Measurements from ENCODE around the gene GABRR3. TPM values are rescaled to one million over a fixed set of nuclear protein-coding genes. Genes with fewer than 3 reads are reported as not detected.

Gene GABRR3
- polyA plus RNA-seq, 1 of the 3 experiments (the other 2 are of a cell fraction), result not detected

DNA sequence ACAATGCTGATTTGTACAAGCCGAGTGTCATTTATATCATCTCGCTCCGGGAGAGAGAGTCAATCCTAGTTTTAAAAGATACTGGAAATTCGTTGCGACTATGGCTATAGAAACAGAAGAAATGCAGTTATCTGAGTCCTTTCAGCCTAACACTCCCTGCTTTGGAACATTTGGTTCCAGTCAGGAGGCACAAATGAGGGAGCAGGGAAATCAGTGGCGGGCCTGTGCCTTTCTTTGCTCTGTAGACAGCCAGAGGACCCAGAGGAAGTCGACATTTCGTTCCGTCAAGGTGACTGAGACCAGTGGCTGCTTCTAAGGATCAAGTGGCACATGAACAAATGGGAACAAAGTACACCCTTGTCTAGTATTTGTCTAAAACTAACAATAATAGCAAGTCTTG is 62.1 kb downstream of the GABRR3 start:
- peak overlapping the region; percentile 99 for H2AFZ ChIP-seq (ENCODE audit: low read depth)
- no peak overlapping the region for H3K27ac ChIP-seq (ENCODE audit: low read depth in 2 of 2, low read length in 1 of 2)
- 90% methylated on average over 8 of the region's 9 CpGs for WGBS (ENCODE audit: low lambda C conversion rate)
- no peaks in the 10 kb centered on the region for H3K27me3 ChIP-seq (ENCODE audit: insufficient read depth)
- DNase-seq, result no peak
- peak overlapping the region; percentile 58 to 64; a peak in 3 of 4 replicates for H3K4me3 ChIP-seq (ENCODE audit: low read depth in 2 of 2, low read length in 1 of 2)
- peaks cover 7 to 12% of the 10 kb centered on the region in 2 experiments; a peak in 3 of 4 replicates for H3K4me1 ChIP-seq (ENCODE audit: control insufficient read depth in 1 of 2, insufficient read depth in 2 of 2, low read depth in 1 of 2, low read length in 1 of 2)
- H4K20me1 ChIP-seq (ENCODE audit: insufficient read depth), result no peaks in the 10 kb centered on the region
- no peaks in the 10 kb centered on the region for H3K36me3 ChIP-seq (replicated peaks in 1 of 2; ENCODE audit: control insufficient read depth in 1 of 2, insufficient read depth in 2 of 2, low read length in 1 of 2)
- H3K9ac ChIP-seq, result peak overlapping the region; percentile 51; the same call in 1 of the 2 replicates
- ChIA-PET CTCF (no interaction called here), POLR2A (no interaction called here)
- peaks cover 11% of the 10 kb centered on the region; the same call in 1 of the 2 replicates for H3K79me2 ChIP-seq (ENCODE audit: insufficient read depth)
- no peaks in the 10 kb centered on the region for H3F3A ChIP-seq (replicated peaks; ENCODE audit: insufficient read depth)
- peak overlapping the region; percentile 84 for H3K4me2 ChIP-seq
- no peaks in the 10 kb centered on the region for H3K9me2 ChIP-seq
- H3K9me3 ChIP-seq, result no peaks in the 10 kb centered on the region
- TF ChIP-seq JUND (IDR thresholded peaks at IDR 0.05), result no peak
- TF ChIP-seq POLR2AphosphoS5 (IDR thresholded peaks at IDR 0.05; ENCODE audit: low read depth, low read length), result no peak
- TF ChIP-seq, protein P1, sequence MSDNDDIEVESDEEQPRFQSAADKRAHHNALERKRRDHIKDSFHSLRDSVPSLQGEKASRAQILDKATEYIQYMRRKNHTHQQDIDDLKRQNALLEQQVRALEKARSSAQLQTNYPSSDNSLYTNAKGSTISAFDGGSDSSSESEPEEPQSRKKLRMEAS (IDR thresholded peaks at IDR 0.05; ENCODE audit: low read depth), result no peak
- TF ChIP-seq SIN3A (IDR thresholded peaks at IDR 0.05; ENCODE audit: borderline replicate concordance, low read depth, low read length), result no peak
- TF ChIP-seq, protein P2, sequence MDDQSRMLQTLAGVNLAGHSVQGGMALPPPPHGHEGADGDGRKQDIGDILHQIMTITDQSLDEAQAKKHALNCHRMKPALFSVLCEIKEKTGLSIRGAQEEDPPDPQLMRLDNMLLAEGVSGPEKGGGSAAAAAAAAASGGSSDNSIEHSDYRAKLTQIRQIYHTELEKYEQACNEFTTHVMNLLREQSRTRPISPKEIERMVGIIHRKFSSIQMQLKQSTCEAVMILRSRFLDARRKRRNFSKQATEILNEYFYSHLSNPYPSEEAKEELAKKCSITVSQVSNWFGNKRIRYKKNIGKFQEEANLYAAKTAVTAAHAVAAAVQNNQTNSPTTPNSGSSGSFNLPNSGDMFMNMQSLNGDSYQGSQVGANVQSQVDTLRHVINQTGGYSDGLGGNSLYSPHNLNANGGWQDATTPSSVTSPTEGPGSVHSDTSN (IDR thresholded peaks at IDR 0.05), result no peak
- TF ChIP-seq MEF2A (IDR thresholded peaks at IDR 0.05; ENCODE audit: borderline replicate concordance, low read depth), result no peak
- no peak for TF ChIP-seq FOXM1 (IDR thresholded peaks at IDR 0.05; ENCODE audit: low read depth)
- no peak for TF ChIP-seq RXRA (IDR thresholded peaks at IDR 0.05; ENCODE audit: borderline replicate concordance, low read depth)
- no peak for TF ChIP-seq NRF1 (IDR thresholded peaks at IDR 0.05; ENCODE audit: low read depth, low read length)
- no peak for TF ChIP-seq FOXJ3 (CRISPR knock-in tag; IDR thresholded peaks at IDR 0.05)
- TF ChIP-seq GATA2 (CRISPR knock-in tag; IDR thresholded peaks at IDR 0.05), result no peak
- TF ChIP-seq, protein P3, sequence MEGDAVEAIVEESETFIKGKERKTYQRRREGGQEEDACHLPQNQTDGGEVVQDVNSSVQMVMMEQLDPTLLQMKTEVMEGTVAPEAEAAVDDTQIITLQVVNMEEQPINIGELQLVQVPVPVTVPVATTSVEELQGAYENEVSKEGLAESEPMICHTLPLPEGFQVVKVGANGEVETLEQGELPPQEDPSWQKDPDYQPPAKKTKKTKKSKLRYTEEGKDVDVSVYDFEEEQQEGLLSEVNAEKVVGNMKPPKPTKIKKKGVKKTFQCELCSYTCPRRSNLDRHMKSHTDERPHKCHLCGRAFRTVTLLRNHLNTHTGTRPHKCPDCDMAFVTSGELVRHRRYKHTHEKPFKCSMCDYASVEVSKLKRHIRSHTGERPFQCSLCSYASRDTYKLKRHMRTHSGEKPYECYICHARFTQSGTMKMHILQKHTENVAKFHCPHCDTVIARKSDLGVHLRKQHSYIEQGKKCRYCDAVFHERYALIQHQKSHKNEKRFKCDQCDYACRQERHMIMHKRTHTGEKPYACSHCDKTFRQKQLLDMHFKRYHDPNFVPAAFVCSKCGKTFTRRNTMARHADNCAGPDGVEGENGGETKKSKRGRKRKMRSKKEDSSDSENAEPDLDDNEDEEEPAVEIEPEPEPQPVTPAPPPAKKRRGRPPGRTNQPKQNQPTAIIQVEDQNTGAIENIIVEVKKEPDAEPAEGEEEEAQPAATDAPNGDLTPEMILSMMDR (IDR thresholded peaks at IDR 0.05), result no peak
- TF ChIP-seq ELF1 (IDR thresholded peaks at IDR 0.05), result no peak
- TF ChIP-seq, protein P4, sequence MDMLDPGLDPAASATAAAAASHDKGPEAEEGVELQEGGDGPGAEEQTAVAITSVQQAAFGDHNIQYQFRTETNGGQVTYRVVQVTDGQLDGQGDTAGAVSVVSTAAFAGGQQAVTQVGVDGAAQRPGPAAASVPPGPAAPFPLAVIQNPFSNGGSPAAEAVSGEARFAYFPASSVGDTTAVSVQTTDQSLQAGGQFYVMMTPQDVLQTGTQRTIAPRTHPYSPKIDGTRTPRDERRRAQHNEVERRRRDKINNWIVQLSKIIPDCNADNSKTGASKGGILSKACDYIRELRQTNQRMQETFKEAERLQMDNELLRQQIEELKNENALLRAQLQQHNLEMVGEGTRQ (IDR thresholded peaks at IDR 0.05; ENCODE audit: borderline replicate concordance, low read depth, low read length), result no peak
- TF ChIP-seq NFIC (IDR thresholded peaks at IDR 0.05; ENCODE audit: borderline replicate concordance), result no peak
- no peak for TF ChIP-seq YY1 (IDR thresholded peaks at IDR 0.05; ENCODE audit: low read depth)
- TF ChIP-seq FOSL2 (IDR thresholded peaks at IDR 0.05; ENCODE audit: borderline replicate concordance, low read depth), result no peak
- TF ChIP-seq EP300 (IDR thresholded peaks at IDR 0.05; ENCODE audit: borderline replicate concordance in 1 of 2, low read depth in 1 of 2, low read length in 1 of 2), result no peak
